Muscle of leg (tissue), 11 donors: ENCODE data around the gene PARVG. TPM values are rescaled to one million over a fixed set of nuclear protein-coding genes. Genes with fewer than 3 reads are reported as not detected.

Source experiments
- DNase-seq: peaks from one replicate; pipeline ENCODE4 v3.0.0; 2013
- H3K27ac ChIP-seq: one replicate; pipeline ENCODE4 v1.5.1; 2013; ENCODE audit warnings: mild to moderate bottlenecking, low read length, control low read depth
- H3K27me3 ChIP-seq: one replicate; pipeline ENCODE4 v1.6.1; 2013; ENCODE audit warnings: low read length; ENCODE audit not compliant: control insufficient read depth, insufficient read depth
- H3K36me3 ChIP-seq: one replicate; pipeline ENCODE4 v1.6.1; 2013; ENCODE audit warnings: low read length; ENCODE audit not compliant: control insufficient read depth, insufficient read depth
- H3K4me1 ChIP-seq: one replicate; pipeline ENCODE4 v1.6.1; 2013; ENCODE audit warnings: low read length; ENCODE audit not compliant: control insufficient read depth, insufficient read depth
- H3K4me3 ChIP-seq: one replicate; pipeline ENCODE4 v1.5.1; 2013; ENCODE audit warnings: low read length, control low read depth
- H3K9me3 ChIP-seq: replicated peaks from 2 replicates; pipeline ENCODE4 v1.6.1; 2013; ENCODE audit warnings: low read depth, low read length; ENCODE audit not compliant: control insufficient read depth
- WGBS: methylation state at CpG from one replicate; pipeline ENCODE4 v1.1.5; 2013; ENCODE audit warnings: missing lambda C conversion rate; ENCODE audit not compliant: insufficient coverage; 5-methylcytosine and 5-hydroxymethylcytosine counted together
- polyA plus RNA-seq, 8 donors: library from polyadenylated mRNA; unstranded; fragments of 120-200 nt; gene quantifications; one replicate each; pipeline versions ENCODE4 v1.2.1 to v1.2.3, GENCODE V29; 2013; ENCODE audit warnings: inconsistent platforms in 1 of 8, low replicate concordance in 1 of 8; ENCODE audit not compliant: insufficient read length in 8 of 8, insufficient read depth in 1 of 8
- total RNA-seq: library from RNA; stranded (reverse); fragments of 120-200 nt; gene quantifications from one replicate; pipeline ENCODE4 v1.2.4, GENCODE V29; 2013

The PARVG gene
- total and polyA plus RNA-seq, 9 donors: 2.8 to 4.3 (median 3.1) TPM

DNA sequence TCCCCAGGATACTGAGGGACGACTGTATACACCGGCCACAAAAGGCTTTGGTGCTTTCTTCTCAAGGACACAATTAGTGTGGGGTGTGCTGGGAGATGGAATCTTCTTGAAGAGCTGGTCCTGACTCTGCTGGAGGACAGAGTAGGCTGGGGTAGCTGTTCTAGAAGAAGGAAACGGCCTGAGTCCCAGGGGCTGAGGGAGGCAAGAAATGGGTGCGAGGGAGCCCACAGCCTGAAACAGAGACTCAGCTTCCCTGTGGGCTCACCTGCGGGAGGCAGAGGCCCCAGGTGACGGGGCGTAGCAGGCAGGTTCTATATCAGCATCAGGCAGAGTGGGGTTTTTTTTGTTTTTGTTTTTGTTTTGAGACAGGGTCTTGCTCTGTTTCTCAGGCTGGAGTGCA, 36.6 kb downstream of the PARVG start:
- no peak for DNase-seq
- Histone ChIP-seq H3K36me3 (no peaks in the 10 kb centered on the region), H3K4me1 (peaks cover 8% of the 10 kb centered on the region), H3K27me3 (no peaks in the 10 kb centered on the region), H3K4me3 (no peak overlapping the region), H3K9me3 (peaks cover 6% of the 10 kb centered on the region), H3K27ac (no peak overlapping the region)
- WGBS: 87% methylated on average over 5 of the region's 7 CpGs

- DNase-seq: no peak
- no peak overlapping the region for H3K27ac ChIP-seq
- no peak overlapping the region for H3K4me3 ChIP-seq
- H3K27me3 ChIP-seq: no peaks in the 10 kb centered on the region
- WGBS: 85% methylated on average over 6 of the region's 6 CpGs
- peaks cover under 1% of the 10 kb centered on the region for H3K4me1 ChIP-seq
- H3K36me3 ChIP-seq: no peaks in the 10 kb centered on the region
- peaks cover 6% of the 10 kb centered on the region for H3K9me3 ChIP-seq
Measured at GRCh38 chr22:44218071-44218470, 37.3 kb downstream of the PARVG start.

DNA sequence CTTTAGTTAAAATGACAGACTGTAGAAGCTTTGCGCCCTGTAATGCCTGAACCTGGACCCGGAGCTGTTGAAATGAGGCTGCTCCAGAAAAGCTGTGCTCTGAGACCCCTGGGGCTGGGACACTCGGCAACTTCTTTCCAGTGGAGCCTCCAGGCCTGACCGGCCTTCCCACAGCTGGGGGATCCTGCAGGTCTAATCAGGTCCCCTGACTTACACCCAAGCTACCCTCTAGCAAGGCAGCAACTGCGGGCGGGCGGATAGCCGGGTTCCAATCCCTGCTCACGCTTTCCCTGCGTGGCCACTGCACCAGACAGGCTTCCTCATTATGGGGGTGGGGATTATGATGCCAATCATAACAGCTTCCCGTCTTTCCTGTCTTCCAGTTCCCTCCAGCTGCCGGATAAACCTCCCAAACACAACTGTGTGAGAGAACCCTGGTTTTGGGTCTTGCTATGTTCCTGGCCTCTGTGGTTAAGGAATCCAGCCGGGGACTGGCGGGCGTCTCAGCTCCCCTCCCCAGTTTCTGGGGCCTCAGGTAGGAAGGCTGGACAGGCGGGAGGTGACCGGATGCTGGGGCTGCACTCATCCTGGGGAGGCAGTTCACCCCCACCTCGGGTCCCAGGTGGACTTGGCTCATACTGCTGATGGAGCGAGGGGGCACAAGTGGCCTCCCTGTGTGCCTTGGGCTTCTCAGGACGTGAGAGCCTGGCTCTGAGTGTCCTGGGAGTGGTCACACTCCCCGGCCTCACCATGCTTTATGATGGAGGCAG, 38.6 kb downstream of the PARVG start:
- H3K4me3 ChIP-seq: no peak overlapping the region
- H3K4me1 ChIP-seq: no peaks in the 10 kb centered on the region
- H3K27ac ChIP-seq: no peak overlapping the region
- peaks cover 6% of the 10 kb centered on the region for H3K9me3 ChIP-seq
- peaks cover 3% of the 10 kb centered on the region for H3K27me3 ChIP-seq
- DNase-seq: no peak
- WGBS: 71% methylated on average over 9 of the region's 21 CpGs
- no peaks in the 10 kb centered on the region for H3K36me3 ChIP-seq

GRCh38 chr22:44220727-44221680, 40.3 kb downstream of the PARVG start:
- no peak overlapping the region for H3K27ac ChIP-seq
- peaks cover 3% of the 10 kb centered on the region for H3K9me3 ChIP-seq
- WGBS: 80% methylated on average over 7 of the region's 23 CpGs
- no peaks in the 10 kb centered on the region for H3K36me3 ChIP-seq
- DNase-seq: no peak
- no peak overlapping the region for H3K4me3 ChIP-seq
- peaks cover 19% of the 10 kb centered on the region for H3K27me3 ChIP-seq
- no peaks in the 10 kb centered on the region for H3K4me1 ChIP-seq

GRCh38 chr22:44221710-44222475, 41.2 kb downstream of the PARVG start:
- H3K9me3 ChIP-seq: peaks cover 3% of the 10 kb centered on the region
- WGBS: 81% methylated on average over 6 of the region's 11 CpGs
- peaks cover 20% of the 10 kb centered on the region for H3K27me3 ChIP-seq
- H3K4me1 ChIP-seq: no peaks in the 10 kb centered on the region
- H3K36me3 ChIP-seq: no peaks in the 10 kb centered on the region
- H3K4me3 ChIP-seq: no peak overlapping the region
- H3K27ac ChIP-seq: no peak overlapping the region
- DNase-seq: no peak

DNA sequence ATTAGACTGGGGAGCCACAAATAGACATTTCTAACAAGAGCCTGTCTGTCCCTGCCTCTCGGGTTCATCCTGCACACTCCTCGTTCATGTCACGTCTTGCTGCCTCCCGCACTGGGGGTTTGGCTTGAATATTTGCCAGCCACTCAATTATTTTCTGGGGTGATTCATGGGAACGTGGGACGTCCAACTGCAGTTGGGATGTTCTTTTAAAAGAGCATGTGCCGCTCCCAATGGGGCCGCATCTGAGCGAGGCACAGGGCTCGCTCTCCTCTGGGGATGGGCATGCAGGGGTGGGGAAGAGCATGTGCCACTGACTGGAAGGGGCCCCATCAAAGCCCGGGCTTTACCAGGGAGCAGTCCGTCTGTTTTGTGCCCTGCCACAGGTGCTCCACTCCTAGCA, 43.4 kb downstream of the PARVG start:
- no peak overlapping the region for H3K4me3 ChIP-seq
- 57% methylated on average over 6 of the region's 12 CpGs for WGBS
- DNase-seq: no peak
- peaks cover 20% of the 10 kb centered on the region for H3K27me3 ChIP-seq
- H3K9me3 ChIP-seq: peaks cover 7% of the 10 kb centered on the region
- no peaks in the 10 kb centered on the region for H3K36me3 ChIP-seq
- no peaks in the 10 kb centered on the region for H3K4me1 ChIP-seq
- H3K27ac ChIP-seq: no peak overlapping the region

- WGBS: 42% methylated on average over 10 of the region's 11 CpGs
- Histone ChIP-seq H3K36me3 (no peaks in the 10 kb centered on the region), H3K4me3 (no peak overlapping the region), H3K4me1 (no peaks in the 10 kb centered on the region), H3K9me3 (peaks cover 12% of the 10 kb centered on the region), H3K27me3 (peaks cover 20% of the 10 kb centered on the region), H3K27ac (no peak overlapping the region)
- no peak for DNase-seq
Measured at GRCh38 chr22:44225091-44225689, 44.5 kb downstream of the PARVG start.

GRCh38 chr22:44225812-44226211, 45.1 kb downstream of the PARVG start:
- DNase-seq: no peak
- whole genome bisulfite sequencing: 39% methylated on average over 8 of the region's 8 CpGs
- Histone ChIP-seq H3K36me3 (no peaks in the 10 kb centered on the region), H3K9me3 (peaks cover 12% of the 10 kb centered on the region), H3K27me3 (peaks cover 20% of the 10 kb centered on the region), H3K4me3 (no peak overlapping the region), H3K4me1 (no peaks in the 10 kb centered on the region), H3K27ac (no peak overlapping the region)

DNA sequence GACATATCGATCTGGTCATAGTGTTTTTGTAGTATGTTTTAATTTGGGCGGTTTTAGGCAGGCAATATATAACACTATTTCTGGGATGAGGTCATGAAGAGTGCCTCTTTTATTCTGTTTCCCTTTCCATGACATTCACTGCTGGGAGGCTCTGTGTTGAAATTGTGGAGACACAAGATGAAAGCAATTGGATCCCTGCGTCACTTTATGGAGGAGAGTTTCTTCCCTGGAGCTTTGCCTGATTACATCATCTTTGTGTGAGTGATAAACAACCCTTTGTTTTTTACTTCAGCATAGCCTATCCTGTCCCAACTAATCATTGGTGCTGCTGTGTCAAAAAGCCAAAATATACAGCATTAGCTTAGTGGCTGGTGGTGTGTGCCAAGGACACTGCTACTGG, 48.6 kb downstream of the PARVG start:
- no CpG with 5 or more reads among the region's 3 CpGs for WGBS
- peaks cover 17% of the 10 kb centered on the region for H3K27me3 ChIP-seq
- no peaks in the 10 kb centered on the region for H3K36me3 ChIP-seq
- H3K4me3 ChIP-seq: no peak overlapping the region
- no peak for DNase-seq
- H3K27ac ChIP-seq: no peak overlapping the region
- H3K9me3 ChIP-seq: peaks cover 8% of the 10 kb centered on the region
- no peaks in the 10 kb centered on the region for H3K4me1 ChIP-seq
